Measurements from ENCODE around the gene KRTAP1-1. TPM values are rescaled to one million over a fixed set of nuclear protein-coding genes. Genes with fewer than 3 reads are reported as not detected.

Gene KRTAP1-1, protein sequence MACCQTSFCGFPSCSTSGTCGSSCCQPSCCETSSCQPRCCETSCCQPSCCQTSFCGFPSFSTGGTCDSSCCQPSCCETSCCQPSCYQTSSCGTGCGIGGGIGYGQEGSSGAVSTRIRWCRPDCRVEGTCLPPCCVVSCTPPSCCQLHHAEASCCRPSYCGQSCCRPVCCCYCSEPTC
- total RNA-seq, result not detected in 2 replicates

DNA sequence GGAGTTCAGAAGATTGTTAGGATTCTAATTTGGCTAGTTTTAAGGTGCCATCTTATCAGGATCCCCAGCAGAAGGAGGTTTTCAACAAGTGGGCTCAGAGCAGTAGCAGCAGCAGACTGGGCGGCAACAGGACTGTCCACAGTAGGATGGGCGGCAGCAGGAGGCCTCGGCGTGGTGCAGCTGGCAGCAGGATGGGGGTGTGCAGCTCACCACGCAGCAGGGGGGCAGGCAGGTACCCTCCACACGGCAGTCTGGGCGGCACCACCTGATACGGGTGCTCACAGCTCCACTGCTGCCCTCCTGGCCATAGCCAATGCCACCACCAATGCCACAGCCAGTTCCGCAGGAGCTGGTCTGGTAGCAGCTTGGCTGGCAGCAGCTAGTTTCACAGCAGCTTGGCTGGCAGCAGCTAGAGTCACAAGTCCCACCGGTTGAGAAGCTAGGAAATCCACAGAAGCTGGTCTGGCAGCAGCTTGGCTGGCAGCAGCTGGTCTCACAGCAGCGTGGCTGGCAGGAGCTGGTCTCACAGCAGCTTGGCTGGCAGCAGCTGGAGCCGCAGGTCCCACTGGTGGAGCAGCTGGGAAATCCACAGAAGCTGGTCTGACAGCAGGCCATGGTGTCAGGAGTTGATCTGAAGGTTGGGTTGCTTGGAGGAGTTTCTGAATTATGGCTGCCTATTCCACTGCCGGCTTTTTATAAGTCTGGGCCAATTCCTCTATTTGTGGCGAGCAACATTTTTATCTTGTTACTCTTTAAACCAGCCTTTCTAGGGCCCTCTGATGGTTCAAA, at the start of gene KRTAP1-1:
KRTAP1-1 (minus strand) TSS at position 668 of the 789 bp plus-strand sequence; CDS start at position 615, 53 bp downstream.

DNA sequence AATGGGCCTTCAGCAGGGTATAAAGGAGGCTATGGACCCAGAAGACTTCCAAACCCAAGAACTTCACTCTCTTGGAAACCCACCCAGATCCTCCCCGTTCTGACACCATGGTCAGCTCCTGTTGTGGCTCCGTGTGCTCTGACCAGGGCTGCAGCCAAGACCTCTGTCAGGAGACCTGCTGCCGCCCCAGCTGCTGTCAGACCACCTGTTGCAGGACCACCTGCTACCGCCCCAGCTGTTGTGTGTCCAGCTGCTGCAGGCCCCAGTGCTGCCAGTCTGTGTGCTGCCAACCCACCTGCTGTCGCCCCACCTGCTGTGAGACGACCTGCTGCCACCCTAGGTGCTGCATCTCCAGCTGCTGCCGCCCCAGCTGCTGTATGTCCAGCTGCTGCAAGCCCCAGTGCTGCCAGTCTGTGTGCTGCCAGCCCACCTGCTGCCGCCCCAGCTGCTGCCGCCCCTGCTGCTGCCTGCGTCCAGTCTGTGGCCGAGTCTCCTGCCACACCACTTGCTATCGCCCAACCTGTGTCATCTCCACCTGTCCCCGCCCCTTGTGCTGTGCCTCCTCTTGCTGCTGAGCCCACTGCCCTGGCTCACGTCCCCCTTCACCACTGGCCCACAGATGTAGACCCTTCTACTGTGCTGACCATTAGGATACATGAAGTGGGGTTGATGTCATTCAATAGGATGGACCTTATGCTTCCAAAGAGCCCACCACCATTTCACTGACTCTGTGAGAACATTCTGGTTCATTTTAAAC, 43.0 kb upstream of the KRTAP1-1 start, which contains the start of gene KRTAP4-7:
KRTAP4-7 (plus strand) TSS at position 51 of the 757 bp plus-strand sequence; CDS start at position 108, 57 bp downstream.

DNA sequence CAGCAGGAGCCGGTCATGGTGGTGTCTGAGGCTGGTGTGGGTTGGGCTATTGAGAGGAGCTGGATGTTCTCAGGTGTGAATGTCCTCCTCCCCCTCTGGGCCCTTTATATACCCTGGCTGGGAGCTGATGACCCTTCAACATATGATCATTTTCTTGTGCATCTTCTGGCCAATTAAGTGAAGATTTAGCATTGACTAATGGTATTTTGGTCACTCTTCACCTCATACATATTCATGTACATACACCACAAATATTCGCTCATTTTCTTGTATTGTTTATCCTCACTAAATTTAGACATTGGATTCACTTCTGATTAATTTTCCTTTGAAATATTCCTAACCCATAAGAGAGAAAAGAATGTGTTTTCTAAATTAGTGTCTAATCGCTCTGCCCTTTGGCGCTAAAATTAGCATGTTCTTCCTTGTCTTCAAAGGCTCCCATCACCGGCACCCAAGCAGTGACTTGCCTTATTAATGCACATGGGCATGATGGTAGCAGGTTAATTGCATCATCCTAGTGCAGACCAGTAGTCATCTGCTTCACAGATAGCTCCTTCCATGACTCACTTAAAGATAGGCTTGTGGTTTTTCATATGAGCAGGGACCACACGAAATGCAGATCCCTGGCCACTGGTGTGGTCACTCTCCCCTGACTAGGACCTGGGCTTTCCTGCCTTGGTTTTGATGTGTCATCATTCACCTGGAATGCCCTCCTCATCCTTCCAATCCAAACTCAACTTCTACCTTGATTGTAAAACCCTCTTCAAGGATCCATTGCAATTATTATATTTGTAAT, 24.8 kb upstream of the KRTAP1-1 start, which contains the start of gene KRTAP2-4:
KRTAP2-4 (minus strand) TSS at position 51 of the 796 bp plus-strand sequence; CDS start at position 17, 34 bp downstream.

DNA sequence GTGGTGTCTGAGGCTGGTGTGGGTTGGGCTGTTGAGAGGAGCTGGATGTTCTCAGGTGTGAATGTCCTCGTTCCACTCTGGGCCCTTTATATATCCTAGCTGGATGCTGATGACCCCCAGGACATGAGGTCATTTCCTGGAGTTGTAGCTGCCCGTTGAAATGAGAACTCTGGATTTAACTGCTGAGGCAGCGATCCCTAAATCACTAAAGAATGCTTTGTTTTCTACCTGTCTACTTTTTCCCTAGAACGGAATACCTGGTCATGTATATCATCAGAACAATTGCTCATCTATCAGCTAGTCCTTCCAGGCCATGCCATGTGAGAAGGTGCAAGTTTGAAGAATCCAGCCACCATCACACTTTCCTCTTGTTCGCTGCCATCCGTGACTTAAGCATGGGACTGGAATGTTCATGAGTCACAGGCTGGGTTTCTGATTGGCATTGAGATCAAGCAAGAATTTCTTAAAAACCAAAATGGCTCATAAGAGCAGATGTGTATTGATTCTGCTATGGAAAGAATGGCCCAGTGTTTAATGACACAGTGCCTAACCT, 18.9 kb upstream of the KRTAP1-1 start, which contains the start of gene KRTAP2-3:
KRTAP2-3 (minus strand) TSS at position 63 of the 553 bp plus-strand sequence. CDS start 64 bp downstream, outside the sequence.

DNA sequence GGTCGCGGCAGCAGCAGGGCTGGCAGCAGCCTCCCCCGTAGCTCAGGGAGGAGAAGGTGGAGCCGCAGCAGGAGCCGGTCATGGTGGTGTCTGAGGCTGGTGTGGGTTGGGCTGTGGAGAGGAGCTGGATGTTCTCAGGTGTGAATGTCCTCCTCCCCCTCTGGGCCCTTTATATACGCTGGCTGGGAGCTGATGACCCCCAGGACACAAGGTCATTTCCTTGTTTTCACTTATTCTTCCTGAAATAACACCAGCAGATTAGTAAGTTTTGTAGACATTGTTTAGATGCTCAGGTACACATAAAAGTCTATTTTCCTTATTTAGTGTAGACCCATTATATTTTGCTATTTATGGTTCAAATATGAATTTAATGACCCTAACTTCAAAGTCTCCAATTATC, 13.9 kb upstream of the KRTAP1-1 start, which contains the start of gene KRTAP2-2:
KRTAP2-2 (minus strand) TSS at position 101 of the 400 bp plus-strand sequence; CDS start at position 82, 19 bp downstream.

DNA sequence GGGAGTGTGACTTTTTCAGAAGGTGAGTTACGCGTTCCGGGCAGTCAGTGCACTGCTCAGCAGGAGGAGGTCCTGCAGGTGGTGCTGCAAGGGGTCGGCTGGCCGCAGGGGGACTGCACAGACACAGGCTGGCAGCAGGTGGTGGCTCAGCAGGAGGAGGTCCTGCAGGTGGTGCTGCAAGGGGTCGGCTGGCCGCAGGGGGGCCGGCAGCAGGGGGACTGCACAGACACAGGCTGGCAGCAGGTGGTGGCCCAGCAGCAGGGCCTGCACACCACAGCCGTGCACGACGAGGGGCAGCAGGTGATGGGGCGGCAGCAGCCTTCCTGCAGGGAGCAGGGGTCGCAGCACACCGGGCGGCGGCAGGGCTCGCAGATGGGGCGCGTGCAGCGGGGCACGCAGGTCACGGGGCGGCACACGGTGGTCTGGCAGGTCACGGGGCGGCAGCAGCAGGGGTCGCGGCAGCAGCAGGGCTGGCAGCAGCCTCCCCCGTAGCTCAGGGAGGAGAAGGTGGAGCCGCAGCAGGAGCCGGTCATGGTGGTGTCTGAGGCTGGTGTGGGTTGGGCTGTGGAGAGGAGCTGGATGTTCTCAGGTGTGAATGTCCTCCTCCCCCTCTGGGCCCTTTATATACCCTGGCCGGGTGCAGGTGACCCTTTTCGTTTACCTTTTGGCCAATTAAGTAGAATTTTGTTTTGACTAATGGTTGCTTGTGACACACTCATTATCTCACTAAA, 5.7 kb upstream of the KRTAP1-1 start, which contains the start of gene KRTAP2-1:
KRTAP2-1 (minus strand) TSS at position 582 of the 731 bp plus-strand sequence; CDS start at position 533, 49 bp downstream.

DNA sequence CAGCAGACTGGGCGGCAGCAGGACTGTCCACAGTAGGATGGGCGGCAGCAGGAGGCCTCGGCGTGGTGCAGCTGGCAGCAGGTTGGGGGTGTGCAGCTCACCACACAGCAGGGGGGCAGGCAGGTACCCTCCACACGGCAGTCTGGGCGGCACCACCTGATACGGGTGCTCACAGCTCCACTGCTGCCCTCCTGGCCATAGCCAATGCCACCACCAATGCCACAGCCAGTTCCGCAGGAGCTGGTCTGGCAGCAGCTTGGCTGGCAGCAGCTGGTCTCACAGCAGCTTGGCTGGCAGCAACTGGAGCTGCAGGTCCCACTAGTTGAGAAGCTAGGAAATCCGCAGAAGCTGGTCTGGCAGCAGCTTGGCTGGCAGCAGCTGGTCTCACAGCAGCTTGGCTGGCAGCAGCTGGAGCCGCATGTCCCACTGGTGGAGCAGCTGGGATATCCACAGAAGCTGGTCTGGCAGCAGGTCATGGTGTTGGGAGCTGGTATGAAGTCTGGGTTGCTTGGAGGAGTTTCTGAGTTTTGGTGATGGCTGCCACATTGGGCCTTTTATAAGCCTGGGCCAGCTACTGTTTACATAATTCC, 6.8 kb downstream of the KRTAP1-1 start, which contains the start of gene KRTAP1-3:
KRTAP1-3 (minus strand) TSS at position 529 of the 590 bp plus-strand sequence; CDS start at position 476, 53 bp downstream.

DNA sequence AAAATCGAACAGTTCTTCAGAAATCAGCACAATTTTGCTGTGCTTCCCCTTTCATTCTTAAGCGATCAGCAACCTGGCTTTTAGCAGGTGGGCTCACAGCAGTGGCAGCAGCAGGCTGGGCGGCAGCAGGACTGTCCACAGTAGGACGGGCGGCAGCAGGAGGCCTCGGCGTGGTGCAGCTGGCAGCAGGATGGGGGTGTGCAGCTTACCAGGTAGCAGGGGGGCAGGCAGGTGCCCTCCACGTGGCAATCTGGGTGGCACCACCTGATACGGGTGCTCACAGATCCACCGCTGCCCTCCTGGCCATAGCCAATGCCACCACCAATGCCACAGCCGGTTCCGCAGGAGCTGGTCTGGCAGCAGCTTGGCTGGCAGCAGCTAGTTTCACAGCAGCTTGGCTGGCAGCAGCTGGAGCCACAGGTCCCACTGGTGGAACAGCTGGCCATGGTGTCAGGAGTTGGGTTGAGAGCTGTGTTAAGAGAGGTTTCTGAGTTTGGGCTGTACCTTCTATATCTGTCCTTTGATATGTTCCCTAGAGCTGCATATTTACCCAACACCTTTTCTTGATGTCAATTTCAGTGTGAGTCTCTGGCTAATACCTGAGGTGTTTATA, 11.5 kb downstream of the KRTAP1-1 start, which contains the start of gene KRTAP1-4:
KRTAP1-4 (minus strand) TSS at position 563 of the 613 bp plus-strand sequence; CDS start at position 446, 117 bp downstream.

DNA sequence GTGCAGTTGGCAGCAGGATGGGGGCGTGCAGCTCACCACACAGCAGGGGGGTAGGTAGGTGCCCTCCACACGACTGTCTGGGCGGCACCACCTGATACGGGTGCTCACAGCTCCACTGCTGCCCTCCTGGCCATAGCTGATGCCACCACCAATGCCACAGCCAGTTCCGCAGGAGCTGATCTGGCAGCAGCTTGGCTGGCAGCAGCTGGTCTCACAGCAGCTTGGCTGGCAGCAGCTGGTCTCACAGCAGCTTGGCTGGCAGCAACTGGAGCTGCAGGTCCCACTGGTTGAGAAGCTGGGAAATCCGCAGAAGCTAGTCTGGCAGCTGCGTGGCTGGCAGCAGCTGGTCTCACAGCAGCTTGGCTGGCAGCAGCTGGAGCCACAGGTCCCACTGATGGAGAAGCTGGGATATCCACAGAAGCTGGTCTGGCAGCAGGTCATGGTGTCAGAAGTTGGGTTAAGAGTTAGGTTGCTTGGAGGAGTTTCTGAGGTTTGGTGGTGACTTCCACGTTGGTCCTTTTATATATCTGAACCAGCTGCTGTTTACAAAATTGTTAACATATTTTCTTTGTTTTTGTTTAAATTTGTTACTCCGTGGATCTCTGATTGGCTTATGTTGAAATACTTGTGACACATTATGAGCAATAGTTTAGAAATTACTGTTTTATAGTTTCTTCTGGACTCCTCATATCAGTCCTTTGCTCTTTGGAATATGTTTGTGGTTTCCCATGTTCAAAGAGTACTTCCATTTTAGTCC, 14.4 kb downstream of the KRTAP1-1 start, which contains the start of gene KRTAP1-5:
KRTAP1-5 (minus strand) TSS at position 494 of the 757 bp plus-strand sequence; CDS start at position 441, 53 bp downstream.

DNA sequence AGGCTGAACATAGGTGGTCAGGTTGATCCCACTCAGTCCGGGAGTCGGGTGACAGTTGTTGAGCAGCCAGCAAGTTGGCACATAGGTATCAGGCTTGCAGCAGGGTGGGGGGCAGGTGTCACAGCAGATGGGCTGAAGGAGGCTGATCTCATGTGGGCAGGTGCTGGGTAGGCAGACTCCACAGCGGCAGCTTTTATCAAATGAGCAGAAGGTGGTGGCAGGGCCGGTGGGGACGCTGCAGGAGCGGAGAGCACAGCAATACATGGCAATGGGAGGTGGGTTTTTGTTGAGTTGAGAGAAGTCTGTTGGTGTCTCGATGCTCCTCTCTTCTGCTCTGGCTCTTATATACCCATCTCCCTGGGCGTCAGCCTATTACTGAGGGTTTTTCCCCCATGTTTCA, 32.4 kb downstream of the KRTAP1-1 start, which contains the start of gene KRTAP3-1:
KRTAP3-1 (minus strand) TSS at position 318 of the 400 bp plus-strand sequence; CDS start at position 264, 54 bp downstream.

DNA sequence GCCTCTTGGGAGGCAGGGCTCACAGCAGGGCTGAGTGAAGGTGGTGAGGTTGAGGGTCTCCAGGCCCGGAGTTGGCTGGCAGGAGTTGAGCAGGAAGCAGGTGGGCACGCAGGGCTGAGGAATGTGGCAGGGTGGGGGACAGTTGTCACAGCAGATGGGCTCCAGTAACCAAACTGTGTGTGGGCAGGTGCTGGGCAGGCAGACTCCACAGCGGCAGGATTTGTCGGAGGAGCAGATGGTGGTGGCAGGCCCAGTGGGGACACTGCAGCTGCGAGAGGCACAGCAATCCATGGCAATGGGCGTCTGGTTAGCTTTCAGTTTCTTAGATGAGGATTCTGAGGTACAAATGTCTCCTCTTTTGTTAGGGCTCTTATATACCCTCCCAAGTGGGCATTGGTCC, 41.7 kb downstream of the KRTAP1-1 start, which contains the start of gene KRTAP3-2:
KRTAP3-2 (minus strand) TSS at position 344 of the 400 bp plus-strand sequence; CDS start at position 291, 53 bp downstream.

DNA sequence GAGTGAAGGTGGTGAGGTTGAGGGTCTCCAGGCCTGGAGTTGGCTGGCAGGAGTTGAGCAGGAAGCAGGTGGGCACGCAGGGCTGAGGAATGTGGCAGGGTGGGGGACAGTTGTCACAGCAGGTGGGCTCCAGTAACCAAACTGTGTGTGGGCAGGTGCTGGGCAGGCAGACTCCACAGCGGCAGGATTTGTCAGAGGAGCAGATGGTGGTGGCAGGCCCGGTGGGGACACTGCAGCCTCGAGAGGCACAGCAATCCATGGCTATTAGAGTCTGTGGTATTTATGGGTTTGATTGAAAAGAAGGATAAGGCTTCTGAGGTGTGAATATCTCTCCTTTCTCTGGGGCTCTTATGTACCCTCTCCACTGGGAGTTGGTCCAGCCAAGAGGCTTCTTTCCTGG, 47.4 kb downstream of the KRTAP1-1 start, which contains the start of gene KRTAP3-3:
KRTAP3-3 (minus strand) TSS at position 326 of the 400 bp plus-strand sequence; CDS start at position 259, 67 bp downstream.

Small RNAs within 50 kb of the gene (small RNA-seq; reads per million reads assigned to genes)
- gene KRTAP3-4P, result not detected

Other genes with a start within 250 kb of the KRTAP1-1 start
- gene KRT28, start 241.5 kb downstream of the KRTAP1-1 start, total RNA-seq, result not detected in 2 replicates
- 2.1 and 3.4 TPM in 2 replicates for gene KRT10, start 218.8 kb downstream of the KRTAP1-1 start, total RNA-seq
- not detected in 2 replicates for gene KRT12, start 174.2 kb downstream of the KRTAP1-1 start, total RNA-seq
- gene KRT20, start 156.2 kb downstream of the KRTAP1-1 start, total RNA-seq, result not detected in 2 replicates
- gene KRT23, start 103.8 kb downstream of the KRTAP1-1 start, total RNA-seq, result 0.16 and 0.85 TPM in 2 replicates
- not detected in 2 replicates for gene KRT39, start 74.5 kb downstream of the KRTAP1-1 start, total RNA-seq
- not detected in 2 replicates for gene KRT40, start 57.1 kb downstream of the KRTAP1-1 start, total RNA-seq
- not detected in 2 replicates for gene KRTAP3-3, start 47.3 kb downstream of the KRTAP1-1 start, total RNA-seq
- gene KRTAP3-2, start 41.5 kb downstream of the KRTAP1-1 start, total RNA-seq, result not detected in 2 replicates
- not detected in 2 replicates for gene KRTAP3-1, start 32.3 kb downstream of the KRTAP1-1 start, total RNA-seq
- 1.5 and 6.0 TPM in 2 replicates for gene KRTAP1-5, start 14.2 kb downstream of the KRTAP1-1 start, total RNA-seq
- gene KRTAP1-4, start 11.3 kb downstream of the KRTAP1-1 start, total RNA-seq, result not detected in 2 replicates
- gene KRTAP1-3, start 6.6 kb downstream of the KRTAP1-1 start, total RNA-seq, result not detected in 2 replicates
- not detected in 2 replicates for gene KRTAP2-1, start 5.9 kb upstream of the KRTAP1-1 start, total RNA-seq
- not detected in 2 replicates for gene KRTAP2-2, start 13.8 kb upstream of the KRTAP1-1 start, total RNA-seq
- gene KRTAP2-3, start 18.7 kb upstream of the KRTAP1-1 start, total RNA-seq, result not detected in 2 replicates
- not detected in 2 replicates for gene KRTAP2-4, start 24.4 kb upstream of the KRTAP1-1 start, total RNA-seq
- not detected in 2 replicates for gene KRTAP4-7, start 42.7 kb upstream of the KRTAP1-1 start, total RNA-seq
- gene KRTAP4-8, start 56.7 kb upstream of the KRTAP1-1 start, total RNA-seq, result not detected in 2 replicates
- not detected in 2 replicates for gene KRTAP4-16, start 60.8 kb upstream of the KRTAP1-1 start, total RNA-seq
- not detected in 2 replicates for gene KRTAP4-9, start 63.9 kb upstream of the KRTAP1-1 start, total RNA-seq
- not detected in 2 replicates for gene KRTAP4-11, start 76.9 kb upstream of the KRTAP1-1 start, total RNA-seq
- gene KRTAP4-12, start 82.7 kb upstream of the KRTAP1-1 start, total RNA-seq, result not detected in 2 replicates
- not detected in 2 replicates for gene KRTAP4-6, start 99.1 kb upstream of the KRTAP1-1 start, total RNA-seq
- not detected in 2 replicates for gene KRTAP4-5, start 108.4 kb upstream of the KRTAP1-1 start, total RNA-seq
- not detected in 2 replicates for gene KRTAP4-4, start 119.3 kb upstream of the KRTAP1-1 start, total RNA-seq
- not detected in 2 replicates for gene KRTAP4-3, start 126.8 kb upstream of the KRTAP1-1 start, total RNA-seq
- gene KRTAP4-2, start 136.8 kb upstream of the KRTAP1-1 start, total RNA-seq, result not detected in 2 replicates
- not detected in 2 replicates for gene KRTAP4-1, start 143.5 kb upstream of the KRTAP1-1 start, total RNA-seq
- gene KRTAP9-1, start 148.4 kb upstream of the KRTAP1-1 start, total RNA-seq, result not detected in 2 replicates
- not detected in 2 replicates for gene KRTAP9-2, start 185.2 kb upstream of the KRTAP1-1 start, total RNA-seq
- gene KRTAP9-3, start 191.0 kb upstream of the KRTAP1-1 start, total RNA-seq, result not detected in 2 replicates
- not detected in 2 replicates for gene KRTAP9-8, start 196.5 kb upstream of the KRTAP1-1 start, total RNA-seq
- not detected in 2 replicates for gene KRTAP9-4, start 208.2 kb upstream of the KRTAP1-1 start, total RNA-seq
- not detected in 2 replicates for gene KRTAP9-9, start 213.9 kb upstream of the KRTAP1-1 start, total RNA-seq
- not detected in 2 replicates for gene KRTAP9-6, start 223.9 kb upstream of the KRTAP1-1 start, total RNA-seq
- gene KRTAP9-7, start 234.2 kb upstream of the KRTAP1-1 start, total RNA-seq, result not detected in 2 replicates